ENCODE data around the gene HK3.

DNA sequence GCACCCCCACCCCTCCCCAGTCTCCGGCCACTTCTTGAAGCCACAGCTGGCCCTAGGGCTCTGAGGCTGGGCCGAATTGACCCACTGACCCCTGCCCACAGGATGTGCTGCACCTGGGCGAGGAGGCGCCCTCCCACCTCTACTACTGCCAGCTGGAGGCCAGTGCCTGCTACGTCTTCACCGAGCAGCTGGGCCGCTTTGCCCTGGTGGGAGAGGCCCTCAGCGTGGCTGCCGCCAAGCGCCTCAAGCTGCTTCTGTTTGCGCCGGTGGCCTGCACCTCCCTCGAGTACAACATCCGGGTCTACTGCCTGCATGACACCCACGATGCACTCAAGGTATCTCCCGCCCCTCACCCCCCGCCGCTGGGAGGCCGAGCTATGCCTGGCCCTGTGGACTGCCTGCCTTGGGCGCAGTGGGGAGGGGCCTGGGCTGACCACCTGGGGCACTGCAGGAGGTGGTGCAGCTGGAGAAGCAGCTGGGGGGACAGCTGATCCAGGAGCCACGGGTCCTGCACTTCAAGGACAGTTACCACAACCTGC lies 21.3 kb downstream of the HK3 start:
- TF ChIP-seq CTCF (IDR thresholded peaks at IDR 0.05; ENCODE audit: poor library complexity, severe bottlenecking): no peak
- no peak for TF ChIP-seq POLR2AphosphoS5 (IDR thresholded peaks at IDR 0.05)

Measured in neural cell (in vitro differentiated cells).